ENCODE data around the gene AP1M2.

DNA sequence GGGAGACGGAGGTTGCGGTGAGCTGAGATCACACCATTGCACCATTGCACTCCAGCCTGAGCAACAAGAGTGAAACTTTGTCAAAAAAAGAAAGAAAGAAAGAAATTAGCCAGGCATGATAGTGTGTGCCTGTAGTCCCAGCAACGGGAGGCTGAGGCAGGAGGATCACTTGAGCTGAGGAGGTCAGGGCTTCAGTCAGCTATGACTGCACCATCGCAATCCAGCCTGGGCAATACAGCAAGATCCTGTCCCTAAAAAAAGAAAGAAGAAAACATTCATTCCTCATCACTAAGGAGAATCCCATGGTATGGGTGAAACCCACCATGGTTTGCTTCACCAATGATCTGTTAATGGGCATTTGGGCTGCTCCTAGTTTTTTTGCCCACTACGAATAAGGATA lies 13.0 kb upstream of the AP1M2 start:
- TF ChIP-seq, protein P1, sequence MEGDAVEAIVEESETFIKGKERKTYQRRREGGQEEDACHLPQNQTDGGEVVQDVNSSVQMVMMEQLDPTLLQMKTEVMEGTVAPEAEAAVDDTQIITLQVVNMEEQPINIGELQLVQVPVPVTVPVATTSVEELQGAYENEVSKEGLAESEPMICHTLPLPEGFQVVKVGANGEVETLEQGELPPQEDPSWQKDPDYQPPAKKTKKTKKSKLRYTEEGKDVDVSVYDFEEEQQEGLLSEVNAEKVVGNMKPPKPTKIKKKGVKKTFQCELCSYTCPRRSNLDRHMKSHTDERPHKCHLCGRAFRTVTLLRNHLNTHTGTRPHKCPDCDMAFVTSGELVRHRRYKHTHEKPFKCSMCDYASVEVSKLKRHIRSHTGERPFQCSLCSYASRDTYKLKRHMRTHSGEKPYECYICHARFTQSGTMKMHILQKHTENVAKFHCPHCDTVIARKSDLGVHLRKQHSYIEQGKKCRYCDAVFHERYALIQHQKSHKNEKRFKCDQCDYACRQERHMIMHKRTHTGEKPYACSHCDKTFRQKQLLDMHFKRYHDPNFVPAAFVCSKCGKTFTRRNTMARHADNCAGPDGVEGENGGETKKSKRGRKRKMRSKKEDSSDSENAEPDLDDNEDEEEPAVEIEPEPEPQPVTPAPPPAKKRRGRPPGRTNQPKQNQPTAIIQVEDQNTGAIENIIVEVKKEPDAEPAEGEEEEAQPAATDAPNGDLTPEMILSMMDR (IDR thresholded peaks at IDR 0.05; ENCODE audit: extremely low read depth in 1 of 2, insufficient read depth in 1 of 2, low read depth in 1 of 2, low read length in 2 of 2), result no peak
- TF ChIP-seq POLR2A (IDR thresholded peaks at IDR 0.05; ENCODE audit: low read depth, low read length), result no peak

All from endothelial cell of umbilical vein (primary cell).